Measurements from ENCODE around the gene SCUBE1. TPM values are rescaled to one million over a fixed set of nuclear protein-coding genes. Genes with fewer than 3 reads are reported as not detected.
"Not testable (repeated sequence)": the region's sequence is repeated elsewhere in the genome, so short reads cannot be mapped to it uniquely, and the experiment has no call there.

Gene SCUBE1
- total and polyA plus RNA-seq, 4 donors = 0.88 to 18.7 (median 3.5) TPM

- H3K36me3 ChIP-seq (ENCODE audit: control insufficient read depth in 1 of 2, insufficient read depth in 2 of 2, low read length in 1 of 2) = no peaks in the 10 kb centered on the region
- peak overlapping the region in 1 of 2 donors; percentile 19 for H3K27ac ChIP-seq (ENCODE audit: low read depth in 1 of 2, low read length in 2 of 2)
- DNase-seq = peak; percentile 70 to 83
- no peaks in the 10 kb centered on the region for H3K27me3 ChIP-seq (ENCODE audit: control insufficient read depth in 1 of 2, insufficient read depth in 2 of 2, low read length in 1 of 2)
- no peak overlapping the region for H3K4me3 ChIP-seq (ENCODE audit: low read length in 2 of 2)
- WGBS, 2 donors = 25 to 26% methylated on average over 9 to 10 of the region's 10 CpGs
- intact Hi-C loops (cut with DNase I) = no loop called here
- no peaks in the 10 kb centered on the region for H3K9me3 ChIP-seq (ENCODE audit: control insufficient read depth, low read length)
- peak; percentile 23 for ATAC-seq (ENCODE audit: low FRiP score)
- no peaks in the 10 kb centered on the region for H3K4me1 ChIP-seq (ENCODE audit: control insufficient read depth in 1 of 2, insufficient read depth in 2 of 2, low read length in 2 of 2)
Observed at GRCh38 chr22:43289976-43290721, 53.0 kb downstream of the SCUBE1 start.

DNA sequence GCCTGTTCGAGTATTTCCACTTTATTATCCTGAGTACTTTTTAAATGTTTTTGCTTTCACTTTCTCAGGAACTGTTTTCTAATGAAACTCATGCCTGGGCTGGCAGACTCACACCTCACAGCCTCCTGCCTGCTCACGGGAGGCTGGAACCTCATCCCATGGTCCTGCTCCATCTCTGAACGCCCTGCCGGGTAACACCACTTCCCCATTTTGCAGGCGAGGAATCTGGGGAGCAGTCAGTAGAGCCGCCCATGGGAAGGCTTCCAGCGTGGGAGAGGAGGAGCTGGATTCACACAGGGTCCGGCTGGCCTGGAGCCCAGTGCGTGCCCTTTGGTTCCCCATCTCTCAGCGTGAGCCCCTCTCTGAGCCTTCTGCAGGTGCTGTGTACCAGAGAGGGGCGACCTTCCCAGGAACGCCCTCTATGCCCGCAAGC, 53.6 kb downstream of the SCUBE1 start:
- H3K4me3 ChIP-seq (ENCODE audit: low read length in 2 of 2) = no peak overlapping the region

DNA sequence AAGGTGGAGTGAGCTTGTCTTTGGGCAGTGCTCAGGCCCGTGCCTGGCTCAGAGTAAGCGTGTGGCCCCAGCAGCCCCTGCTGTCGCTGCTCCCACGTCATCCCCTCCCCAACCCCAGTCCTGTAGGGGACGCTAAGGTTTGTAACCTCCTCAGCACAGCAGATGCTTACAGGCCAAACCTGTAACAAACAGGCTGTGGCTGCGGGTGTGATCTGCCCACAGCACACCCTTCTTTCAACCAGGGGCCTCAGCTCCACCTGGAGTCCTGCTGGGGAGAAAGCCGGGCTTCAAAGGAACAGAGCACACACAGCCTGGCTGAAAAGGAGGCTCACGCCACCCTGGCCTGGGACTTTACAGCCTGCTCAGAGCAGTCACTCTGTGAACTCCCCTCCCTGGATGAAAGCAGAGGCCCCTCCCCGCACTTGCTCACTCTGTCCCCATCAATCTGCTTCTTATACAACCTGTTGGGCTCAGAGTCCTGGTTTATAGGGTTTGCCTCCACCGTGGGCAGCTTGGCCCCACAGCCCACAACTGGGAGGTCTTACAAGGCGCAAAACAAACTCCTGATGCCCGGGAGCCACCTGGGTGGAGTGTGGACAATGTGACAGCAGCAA, 54.3 kb downstream of the SCUBE1 start:
- WGBS, 2 donors = 74 to 77% methylated on average over 12 of the region's 12 CpGs
- intact Hi-C loops (cut with DNase I) = no loop called here
- DNase-seq (no peak), ATAC-seq (ENCODE audit: low FRiP score) (no peak)
- H3K36me3 ChIP-seq (ENCODE audit: control insufficient read depth in 1 of 2, insufficient read depth in 2 of 2, low read length in 1 of 2) = no peaks in the 10 kb centered on the region
- H3K27ac ChIP-seq (ENCODE audit: low read depth in 1 of 2, low read length in 2 of 2) = peak overlapping the region in 1 of 2 donors; percentile 15
- H3K4me1 ChIP-seq (ENCODE audit: control insufficient read depth in 1 of 2, insufficient read depth in 2 of 2, low read length in 2 of 2) = no peaks in the 10 kb centered on the region
- H3K4me3 ChIP-seq (ENCODE audit: low read length in 2 of 2) = no peak overlapping the region
- H3K27me3 ChIP-seq (ENCODE audit: control insufficient read depth in 1 of 2, insufficient read depth in 2 of 2, low read length in 1 of 2) = no peaks in the 10 kb centered on the region
- no peaks in the 10 kb centered on the region for H3K9me3 ChIP-seq (ENCODE audit: control insufficient read depth, low read length)

More for the DNA sequence above, 53.6 kb downstream of the SCUBE1 start:
- intact Hi-C loops (cut with DNase I) = no loop called here
- 11 to 12% methylated on average over 13 of the region's 13 CpGs for WGBS, 2 donors
- Histone ChIP-seq H3K36me3 (ENCODE audit: control insufficient read depth in 1 of 2, insufficient read depth in 2 of 2, low read length in 1 of 2) (no peaks in the 10 kb centered on the region), H3K4me1 (ENCODE audit: control insufficient read depth in 1 of 2, insufficient read depth in 2 of 2, low read length in 2 of 2) (no peaks in the 10 kb centered on the region), H3K9me3 (ENCODE audit: control insufficient read depth, low read length) (no peaks in the 10 kb centered on the region), H3K27me3 (ENCODE audit: control insufficient read depth in 1 of 2, insufficient read depth in 2 of 2, low read length in 1 of 2) (no peaks in the 10 kb centered on the region), H3K27ac (ENCODE audit: low read depth in 1 of 2, low read length in 2 of 2) (peak overlapping the region in 1 of 2 donors; percentile 11)
- ATAC-seq (ENCODE audit: low FRiP score) (no peak), DNase-seq (no peak)

DNA sequence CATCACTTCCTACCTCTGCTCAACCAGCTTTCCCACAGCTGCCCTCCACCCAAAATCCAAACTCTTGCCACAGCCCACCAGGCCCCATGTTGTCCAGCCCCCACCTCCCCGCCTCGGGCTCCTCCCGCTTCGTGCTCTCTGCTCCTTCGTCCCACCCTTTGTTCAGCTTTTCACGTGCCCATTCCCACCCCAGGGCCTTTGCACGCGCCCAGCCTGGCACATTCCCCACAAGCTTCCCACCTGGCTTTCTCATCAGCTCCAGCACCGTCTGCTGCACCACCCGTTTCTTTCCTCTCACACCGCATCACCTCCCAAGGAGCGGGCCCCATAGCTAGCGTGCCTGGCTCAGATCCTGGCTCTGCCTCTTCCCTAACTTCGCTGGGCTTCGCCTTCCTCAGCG, 54.8 kb downstream of the SCUBE1 start:
- ATAC-seq (ENCODE audit: low FRiP score) (no peak), DNase-seq (no peak)
- H3K9me3 ChIP-seq (ENCODE audit: control insufficient read depth, low read length) = no peaks in the 10 kb centered on the region
- H3K27me3 ChIP-seq (ENCODE audit: control insufficient read depth in 1 of 2, insufficient read depth in 2 of 2, low read length in 1 of 2) = no peaks in the 10 kb centered on the region
- intact Hi-C loops (cut with DNase I) = no loop called here
- no peak overlapping the region for H3K27ac ChIP-seq (ENCODE audit: low read depth in 1 of 2, low read length in 2 of 2)
- no peak overlapping the region for H3K4me3 ChIP-seq (ENCODE audit: low read length in 2 of 2)
- no peaks in the 10 kb centered on the region for H3K36me3 ChIP-seq (ENCODE audit: control insufficient read depth in 1 of 2, insufficient read depth in 2 of 2, low read length in 1 of 2)
- no peaks in the 10 kb centered on the region for H3K4me1 ChIP-seq (ENCODE audit: control insufficient read depth in 1 of 2, insufficient read depth in 2 of 2, low read length in 2 of 2)
- 97 to 99% methylated on average over 16 of the region's 16 CpGs for WGBS, 2 donors

GRCh38 chr22:43287441-43287840, 55.7 kb downstream of the SCUBE1 start:
- Histone ChIP-seq H3K27me3 (ENCODE audit: control insufficient read depth in 1 of 2, insufficient read depth in 2 of 2, low read length in 1 of 2) (no peaks in the 10 kb centered on the region), H3K36me3 (ENCODE audit: control insufficient read depth in 1 of 2, insufficient read depth in 2 of 2, low read length in 1 of 2) (no peaks in the 10 kb centered on the region), H3K9me3 (ENCODE audit: control insufficient read depth, low read length) (no peaks in the 10 kb centered on the region), H3K4me1 (ENCODE audit: control insufficient read depth in 1 of 2, insufficient read depth in 2 of 2, low read length in 2 of 2) (no peaks in the 10 kb centered on the region), H3K4me3 (ENCODE audit: low read length in 2 of 2) (no peak overlapping the region), H3K27ac (ENCODE audit: low read depth in 1 of 2, low read length in 2 of 2) (no peak overlapping the region)
- DNase-seq (no peak), ATAC-seq (ENCODE audit: low FRiP score) (no peak)
- intact Hi-C loops (cut with DNase I) = no loop called here
- WGBS, 2 donors = 87 to 91% methylated on average over 4 of the region's 4 CpGs

DNA sequence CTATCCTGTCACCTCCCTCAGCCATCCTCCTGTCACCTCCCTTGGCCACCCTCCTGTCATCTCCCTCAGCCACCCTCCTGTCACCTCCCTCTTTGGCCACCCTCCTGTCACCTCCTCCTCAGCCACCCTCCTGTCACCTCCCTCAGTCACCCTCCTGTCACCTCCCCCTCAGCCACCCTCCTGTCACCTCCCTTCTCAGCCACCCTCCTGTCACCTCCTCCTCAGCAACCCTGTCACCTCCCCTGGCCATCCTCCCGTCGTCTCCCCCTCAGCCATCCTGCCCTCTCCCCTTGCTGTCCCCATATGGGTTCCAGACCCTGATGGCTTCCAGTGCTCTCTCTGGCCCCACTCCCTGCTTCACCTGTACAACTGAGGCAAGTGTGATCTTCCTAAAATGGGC, 61.8 kb downstream of the SCUBE1 start:
- Histone ChIP-seq H3K4me1 (ENCODE audit: control insufficient read depth in 1 of 2, insufficient read depth in 2 of 2, low read length in 2 of 2) (no peaks in the 10 kb centered on the region), H3K4me3 (ENCODE audit: low read length in 2 of 2) (no peak overlapping the region), H3K27me3 (ENCODE audit: control insufficient read depth in 1 of 2, insufficient read depth in 2 of 2, low read length in 1 of 2) (no peaks in the 10 kb centered on the region), H3K36me3 (ENCODE audit: control insufficient read depth in 1 of 2, insufficient read depth in 2 of 2, low read length in 1 of 2) (no peaks in the 10 kb centered on the region), H3K27ac (ENCODE audit: low read depth in 1 of 2, low read length in 2 of 2) (no peak overlapping the region), H3K9me3 (ENCODE audit: control insufficient read depth, low read length) (no peaks in the 10 kb centered on the region)
- 29 to 79% methylated on average over 2 of the region's 2 CpGs for WGBS, 2 donors
- no peak for ATAC-seq (ENCODE audit: low FRiP score)
- no peak for DNase-seq
- intact Hi-C loops (cut with DNase I) = no loop called here

- H3K9me3 ChIP-seq (ENCODE audit: control insufficient read depth, low read length); H3K27me3 ChIP-seq (ENCODE audit: control insufficient read depth in 1 of 2, insufficient read depth in 2 of 2, low read length in 1 of 2); H3K27ac ChIP-seq (ENCODE audit: low read depth in 1 of 2, low read length in 2 of 2); ATAC-seq (ENCODE audit: low FRiP score); DNase-seq; H3K4me1 ChIP-seq (ENCODE audit: control insufficient read depth in 1 of 2, insufficient read depth in 2 of 2, low read length in 2 of 2); H3K4me3 ChIP-seq (ENCODE audit: low read length in 2 of 2); intact Hi-C loops (cut with DNase I); H3K36me3 ChIP-seq (ENCODE audit: control insufficient read depth in 1 of 2, insufficient read depth in 2 of 2, low read length in 1 of 2): not testable (repeated sequence)
- 55 to 80% methylated on average over 3 of the region's 3 CpGs for WGBS, 2 donors
Observed at GRCh38 chr22:43280523-43280886, 62.7 kb downstream of the SCUBE1 start.

GRCh38 chr22:43279867-43280522, 63.2 kb downstream of the SCUBE1 start:
- DNase-seq (no peak), ATAC-seq (ENCODE audit: low FRiP score) (no peak)
- H3K27me3 ChIP-seq (ENCODE audit: control insufficient read depth in 1 of 2, insufficient read depth in 2 of 2, low read length in 1 of 2) = no peaks in the 10 kb centered on the region
- WGBS, 2 donors = 67 to 82% methylated on average over 20 of the region's 20 CpGs
- intact Hi-C loops (cut with DNase I) = loop anchor here in 1 of 2 donors (5.0 kb wide), 1 partner anchor 107 kb away; no protein-coding TSS in a partner anchor
- H3K4me3 ChIP-seq (ENCODE audit: low read length in 2 of 2) = no peak overlapping the region
- no peaks in the 10 kb centered on the region for H3K4me1 ChIP-seq (ENCODE audit: control insufficient read depth in 1 of 2, insufficient read depth in 2 of 2, low read length in 2 of 2)
- H3K9me3 ChIP-seq (ENCODE audit: control insufficient read depth, low read length) = no peaks in the 10 kb centered on the region
- H3K27ac ChIP-seq (ENCODE audit: low read depth in 1 of 2, low read length in 2 of 2) = no peak overlapping the region
- no peaks in the 10 kb centered on the region for H3K36me3 ChIP-seq (ENCODE audit: control insufficient read depth in 1 of 2, insufficient read depth in 2 of 2, low read length in 1 of 2)

All from aorta (tissue), 5 donors.